KMS-11 (cell line): ENCODE results near the gene MFSD1.
A peak's percentile ranks its signal among the peaks of the same experiment; 100 is the strongest.
"Not testable (repeated sequence)": the region's sequence is repeated elsewhere in the genome, so short reads cannot be mapped to it uniquely, and the experiment has no call there.

Experiments
- H2AFZ ChIP-seq: fragments of 200-600 bp; sonication (generic); 2 replicates; pipeline ENCODE4 v1.6.1; 2016; ENCODE audit warnings: antibody characterized with exemption, mixed run types, low read depth
- H3K27ac ChIP-seq: fragments of 200-600 bp; sonication (generic); 2 replicates; pipeline ENCODE4 v1.6.1; 2016; ENCODE audit warnings: mild to moderate bottlenecking, mixed run types
- H3K27me3 ChIP-seq: fragments of 200-600 bp; sonication (generic); 2 replicates; pipeline ENCODE4 v1.6.1; 2017; ENCODE audit warnings: mild to moderate bottlenecking, low read depth, mixed run types, moderate library complexity; ENCODE audit not compliant: insufficient read depth
- H3K36me3 ChIP-seq: fragments of 200-600 bp; sonication (generic); 2 replicates; pipeline ENCODE4 v1.6.1; 2017; ENCODE audit warnings: mild to moderate bottlenecking, mixed run types; ENCODE audit not compliant: insufficient read depth
- H3K4me1 ChIP-seq: fragments of 200-600 bp; sonication (generic); 2 replicates; pipeline ENCODE4 v1.6.1; 2016; ENCODE audit warnings: mild to moderate bottlenecking, low read depth, mixed run types; ENCODE audit not compliant: poor library complexity, severe bottlenecking
- H3K4me2 ChIP-seq: fragments of 200-600 bp; sonication (generic); 2 replicates; pipeline ENCODE4 v1.7.0; 2016; ENCODE audit warnings: mild to moderate bottlenecking, mixed run types
- H3K4me3 ChIP-seq: fragments of 200-600 bp; sonication (generic); IDR thresholded peaks from 2 replicates; pipeline ENCODE4 v1.6.1; 2017; ENCODE audit warnings: low read depth, low read length, mixed read lengths; ENCODE audit not compliant: insufficient read depth
- H3K79me2 ChIP-seq: fragments of 200-600 bp; sonication (generic); 2 replicates; pipeline ENCODE4 v1.6.1; 2016; ENCODE audit warnings: low read depth, mixed run types; ENCODE audit not compliant: insufficient read depth
- H3K9ac ChIP-seq: fragments of 200-600 bp; sonication (generic); 2 replicates; pipeline ENCODE4 v1.6.1; 2016; ENCODE audit warnings: mild to moderate bottlenecking, mixed run types
- H4K20me1 ChIP-seq: fragments of 200-600 bp; sonication (generic); 2 replicates; pipeline ENCODE4 v1.6.1; 2016; ENCODE audit warnings: mild to moderate bottlenecking, mixed run types; ENCODE audit not compliant: insufficient read depth
- CTCF ChIP-seq: fragments of 200-600 bp; sonication (generic); conservative IDR thresholded peaks from 2 replicates; pipeline ENCODE4 v1.6.1; 2017; ENCODE audit warnings: low read depth, mild to moderate bottlenecking, antibody characterized with exemption, low read length, moderate library complexity, mixed read lengths

MFSD1 gene

GRCh38 chr3:158789592-158789991 is 12.3 kb upstream of the MFSD1 start:
- H2AFZ ChIP-seq, result no peak overlapping the region
- H3K79me2 ChIP-seq, result no peaks in the 10 kb centered on the region
- H3K4me2 ChIP-seq, result no peak overlapping the region
- no peaks in the 10 kb centered on the region for H3K36me3 ChIP-seq
- H3K4me3 ChIP-seq, result no peak overlapping the region
- H3K9ac ChIP-seq, result no peak overlapping the region
- H3K27me3 ChIP-seq, result no peaks in the 10 kb centered on the region
- H3K27ac ChIP-seq, result no peak overlapping the region
- no peaks in the 10 kb centered on the region for H4K20me1 ChIP-seq
- TF ChIP-seq CTCF, result 0 out of 2 replicates have a peak, but pooled peaks have one; percentile 9
- H3K4me1 ChIP-seq, result peaks cover 12% of the 10 kb centered on the region

- peak overlapping the region; percentile 73 for H2AFZ ChIP-seq
- H3K27ac ChIP-seq, result no peak overlapping the region
- H3K4me2 ChIP-seq, result peak overlapping the region; percentile 72
- H3K9ac ChIP-seq, result no peak overlapping the region
- peak; percentile 77 for TF ChIP-seq CTCF
- H3K27me3 ChIP-seq, result no peaks in the 10 kb centered on the region
- no peak overlapping the region for H3K4me3 ChIP-seq
- no peaks in the 10 kb centered on the region for H4K20me1 ChIP-seq
- H3K36me3 ChIP-seq, result no peaks in the 10 kb centered on the region
- H3K4me1 ChIP-seq, result peaks cover 22% of the 10 kb centered on the region
- no peaks in the 10 kb centered on the region for H3K79me2 ChIP-seq
Observed at GRCh38 chr3:158790901-158791589, 10.8 kb upstream of the MFSD1 start.

- not testable (repeated sequence) for H3K4me3 ChIP-seq, H3K79me2 ChIP-seq, H3K27ac ChIP-seq, H3K36me3 ChIP-seq, H3K9ac ChIP-seq, H4K20me1 ChIP-seq, H3K27me3 ChIP-seq
- H2AFZ ChIP-seq, result peak overlapping the region; percentile 73; the same call in 1 of the 2 replicates
- peak overlapping the region; percentile 72 for H3K4me2 ChIP-seq
- peaks cover 22% of the 10 kb centered on the region for H3K4me1 ChIP-seq
Observed at GRCh38 chr3:158791590-158791920, 10.3 kb upstream of the MFSD1 start.

- peaks cover 22% of the 10 kb centered on the region for H3K4me1 ChIP-seq
- H3K27ac ChIP-seq, result no peak overlapping the region
- TF ChIP-seq CTCF, result no peak
- no peaks in the 10 kb centered on the region for H4K20me1 ChIP-seq
- no peak overlapping the region for H3K9ac ChIP-seq
- H3K79me2 ChIP-seq, result no peaks in the 10 kb centered on the region
- no peaks in the 10 kb centered on the region for H3K36me3 ChIP-seq
- no peak overlapping the region for H3K4me3 ChIP-seq
- H3K4me2 ChIP-seq, result no peak overlapping the region
- no peak overlapping the region for H2AFZ ChIP-seq
- H3K27me3 ChIP-seq, result no peaks in the 10 kb centered on the region
Observed at GRCh38 chr3:158792709-158793108, 9.1 kb upstream of the MFSD1 start.

GRCh38 chr3:158794206-158794605 is 7.6 kb upstream of the MFSD1 start:
- no peak overlapping the region for H2AFZ ChIP-seq
- peaks cover 22% of the 10 kb centered on the region for H3K4me1 ChIP-seq
- no peak for TF ChIP-seq CTCF
- H3K79me2 ChIP-seq, result no peaks in the 10 kb centered on the region
- no peak overlapping the region for H3K9ac ChIP-seq
- no peaks in the 10 kb centered on the region for H4K20me1 ChIP-seq
- no peak overlapping the region for H3K27ac ChIP-seq
- no peaks in the 10 kb centered on the region for H3K36me3 ChIP-seq
- H3K4me2 ChIP-seq, result no peak overlapping the region
- no peak overlapping the region for H3K4me3 ChIP-seq
- H3K27me3 ChIP-seq, result no peaks in the 10 kb centered on the region
